HL-60 (cell line): ENCODE data around the gene GPATCH4.

Experiments used
- CTCF ChIP-seq: IDR thresholded peaks from one replicate; pipeline ENCODE4 v1.5.1; 2011; ENCODE audit warnings: low read length, control low read depth, inconsistent platforms; ENCODE audit not compliant: insufficient read depth
- GABPA ChIP-seq: IDR thresholded peaks from 2 replicates; pipeline ENCODE4 v1.6.1; 2012; ENCODE audit warnings: low read depth
- POLR2AphosphoS5 ChIP-seq: IDR thresholded peaks from 2 replicates; pipeline ENCODE4 v1.6.1; 2012; ENCODE audit warnings: low read depth
- REST ChIP-seq: IDR thresholded peaks from 2 replicates; pipeline ENCODE4 v1.6.1; 2012; ENCODE audit warnings: low read depth; ENCODE audit not compliant: insufficient replicate concordance
- SPI1 ChIP-seq: IDR thresholded peaks from 2 replicates; pipeline ENCODE4 v1.6.1; 2012; ENCODE audit warnings: low read depth, mild to moderate bottlenecking, borderline replicate concordance

- no peak for TF ChIP-seq POLR2AphosphoS5
- no peak for TF ChIP-seq CTCF
- TF ChIP-seq SPI1 = no peak
- TF ChIP-seq REST = no peak
- no peak for TF ChIP-seq GABPA
Observed at GRCh38 chr1:156565519-156565918, 35.8 kb downstream of the GPATCH4 start.
